HEK293 (cell line): Measurements from ENCODE around the gene MUC2.
A peak's percentile ranks its signal among the peaks of the same experiment; 100 is the strongest.

Experiments
- CTCF ChIA-PET: fragments of 350-600 bp; formaldehyde crosslinking; extraction: SDS; loops from one replicate; lab custom pipeline; 2021; ENCODE audit warnings: antibody characterized with exemption; lab: Yijun Ruan, JAX
- POLR2A ChIA-PET: fragments of 300-600 bp; formaldehyde crosslinking; extraction: SDS; loops from one replicate; lab custom pipeline; 2020; ENCODE audit warnings: antibody characterized with exemption, inconsistent platforms; lab: Yijun Ruan, JAX
- H3K27ac ChIP-seq: fragments of 200-500 bp; sonication (Bioruptor generic); 2 replicates; pipeline ENCODE4 v1.5.1; 2014; ENCODE audit warnings: low read depth, low read length, control low read depth, inconsistent platforms; ENCODE audit errors: extremely low read depth
- H3K36me3 ChIP-seq, 2 experiments: fragments of 200-500 bp in 1 of 2; sonication (Bioruptor generic) in 1 of 2; 1 replicate in 1 of 2; 2 replicates in 1 of 2; pipeline ENCODE4 v1.5.1; 2014 to 2017; ENCODE audit warnings: inconsistent platforms in 2 of 2, low read length in 2 of 2; ENCODE audit not compliant: control insufficient read depth in 2 of 2, insufficient read depth in 1 of 2
- H3K4me1 ChIP-seq: fragments of 200-500 bp; sonication (Bioruptor generic); 2 replicates; pipeline ENCODE4 v1.5.1; 2014; ENCODE audit warnings: mild to moderate bottlenecking, low read length, inconsistent platforms; ENCODE audit not compliant: control insufficient read depth, insufficient read depth
- H3K4me3 ChIP-seq: 2 replicates; pipeline ENCODE4 v1.5.1; 2011; ENCODE audit warnings: low read depth, mild to moderate bottlenecking, control low read depth, low read length, moderate library complexity
- H3K9me3 ChIP-seq: fragments of 200-500 bp; sonication (Bioruptor generic); 2 replicates; pipeline ENCODE4 v1.5.1; 2014; ENCODE audit warnings: low read depth, low read length, inconsistent platforms; ENCODE audit not compliant: control insufficient read depth, insufficient read depth
- EGR2 ChIP-seq: fragments of 450-650 bp; formaldehyde crosslinking; IDR thresholded peaks from 2 replicates; pipeline ENCODE4 v1.5.1; 2016; ENCODE audit warnings: low read depth, missing biosample characterization, missing genetic modification characterization
- FEZF1 ChIP-seq: fragments of 450-650 bp; formaldehyde crosslinking; IDR thresholded peaks from 2 replicates; pipeline ENCODE4 v1.5.1; 2016; ENCODE audit warnings: missing biosample characterization, missing genetic modification characterization
- GLIS2 ChIP-seq: fragments of 450-650 bp; formaldehyde crosslinking; IDR thresholded peaks from 2 replicates; pipeline ENCODE4 v1.5.1; 2016; ENCODE audit warnings: missing biosample characterization, missing genetic modification characterization
- HIC1 ChIP-seq: fragments of 450-650 bp; formaldehyde crosslinking; IDR thresholded peaks from 2 replicates; pipeline ENCODE4 v1.5.1; 2016; ENCODE audit warnings: missing biosample characterization, missing genetic modification characterization
- OSR2 ChIP-seq: fragments of 450-650 bp; formaldehyde crosslinking; IDR thresholded peaks from 2 replicates; pipeline ENCODE4 v1.5.1; 2016; ENCODE audit warnings: missing biosample characterization, missing genetic modification characterization
- SCRT2 ChIP-seq: fragments of 450-650 bp; formaldehyde crosslinking; IDR thresholded peaks from 2 replicates; pipeline ENCODE4 v1.5.1; 2016; ENCODE audit warnings: missing biosample characterization, missing genetic modification characterization
- YY1 ChIP-seq: fragments of 450-650 bp; formaldehyde crosslinking; IDR thresholded peaks from 2 replicates; pipeline ENCODE4 v1.5.1; 2018; ENCODE audit warnings: missing biosample characterization, missing genetic modification characterization
- ZBTB11 ChIP-seq: fragments of 450-650 bp; formaldehyde crosslinking; conservative IDR thresholded peaks from 2 replicates; pipeline ENCODE4 v1.5.1; 2016; ENCODE audit warnings: low read depth, missing biosample characterization, missing genetic modification characterization
- ZBTB21 ChIP-seq: fragments of 450-650 bp; formaldehyde crosslinking; IDR thresholded peaks from 2 replicates; pipeline ENCODE4 v1.5.1; 2017; ENCODE audit warnings: missing biosample characterization, missing genetic modification characterization
- ZBTB6 ChIP-seq: fragments of 450-650 bp; formaldehyde crosslinking; IDR thresholded peaks from 2 replicates; pipeline ENCODE4 v1.5.1; 2017; ENCODE audit warnings: missing biosample characterization, missing genetic modification characterization
- ZBTB7A ChIP-seq: fragments of 450-650 bp; formaldehyde crosslinking; IDR thresholded peaks from 2 replicates; pipeline ENCODE4 v1.5.1; 2016; ENCODE audit warnings: low read depth, missing biosample characterization, missing genetic modification characterization
- ZFP3 ChIP-seq: fragments of 450-650 bp; formaldehyde crosslinking; IDR thresholded peaks from 2 replicates; pipeline ENCODE4 v1.5.1; 2016; ENCODE audit warnings: low read depth, missing biosample characterization, missing genetic modification characterization
- ZNF184 ChIP-seq: fragments of 450-650 bp; IDR thresholded peaks from 2 replicates; pipeline ENCODE4 v1.5.1; 2018; ENCODE audit warnings: missing biosample characterization, mild to moderate bottlenecking, missing genetic modification characterization
- ZNF239 ChIP-seq: fragments of 450-650 bp; formaldehyde crosslinking; IDR thresholded peaks from 2 replicates; pipeline ENCODE4 v1.5.1; 2016; ENCODE audit warnings: missing biosample characterization, missing genetic modification characterization
- ZNF335 ChIP-seq: fragments of 450-650 bp; formaldehyde crosslinking; conservative IDR thresholded peaks from 2 replicates; pipeline ENCODE4 v1.5.1; 2016; ENCODE audit warnings: missing biosample characterization, missing genetic modification characterization
- ZNF391 ChIP-seq: fragments of 450-650 bp; formaldehyde crosslinking; IDR thresholded peaks from 2 replicates; pipeline ENCODE4 v1.5.1; 2016; ENCODE audit warnings: low read depth, missing biosample characterization, missing genetic modification characterization, borderline replicate concordance
- ZNF433 ChIP-seq: fragments of 450-650 bp; formaldehyde crosslinking; IDR thresholded peaks from 2 replicates; pipeline ENCODE4 v1.5.1; 2016; ENCODE audit warnings: missing biosample characterization, missing genetic modification characterization, low read depth
- ZNF660 ChIP-seq: fragments of 450-650 bp; IDR thresholded peaks from 2 replicates; pipeline ENCODE4 v1.5.1; 2018; ENCODE audit warnings: missing biosample characterization, mild to moderate bottlenecking, missing genetic modification characterization
- ZSCAN18 ChIP-seq: fragments of 450-650 bp; formaldehyde crosslinking; IDR thresholded peaks from 2 replicates; pipeline ENCODE4 v1.5.1; 2016; ENCODE audit warnings: missing biosample characterization, missing genetic modification characterization

MUC2 gene

GRCh38 chr11:1085440-1086170 lies 10.9 kb downstream of the MUC2 start:
- H3K9me3 ChIP-seq: no peaks in the 10 kb centered on the region
- no peak overlapping the region for H3K27ac ChIP-seq
- H3K36me3 ChIP-seq: no peaks in the 10 kb centered on the region
- TF ChIP-seq ZNF239 (tag by site-specific recombination) (no peak), ZBTB6 (no peak), ZBTB21 (tag by site-specific recombination) (no peak), OSR2 (tag by site-specific recombination) (no peak), YY1 (tag by site-specific recombination) (no peak), ZNF660 (tag by site-specific recombination) (no peak), ZNF184 (no peak), ZNF433 (no peak), HIC1 (no peak), ZSCAN18 (no peak), EGR2 (tag by site-specific recombination) (no peak)
- TF ChIP-seq, all 188 proteins: peak for 0
- CTCF ChIA-PET: no interaction called here
- Histone ChIP-seq H3K4me1 (no peaks in the 10 kb centered on the region), H3K4me3 (no peak overlapping the region)
- POLR2A ChIA-PET: no interaction called here

- no peaks in the 10 kb centered on the region for H3K4me1 ChIP-seq
- ChIA-PET POLR2A (no interaction called here), CTCF (no interaction called here)
- no peaks in the 10 kb centered on the region for H3K9me3 ChIP-seq
- H3K36me3 ChIP-seq: no peaks in the 10 kb centered on the region
- H3K4me3 ChIP-seq: no peak overlapping the region
- TF ChIP-seq ZNF391 (tag by site-specific recombination) (no peak), ZNF335 (peak; percentile 83)
- no peak overlapping the region for H3K27ac ChIP-seq
Observed at GRCh38 chr11:1086171-1087102, 11.8 kb downstream of the MUC2 start.

GRCh38 chr11:1087279-1087960 lies 12.7 kb downstream of the MUC2 start:
- Histone ChIP-seq H3K27ac (no peak overlapping the region), H3K36me3 (no peaks in the 10 kb centered on the region), H3K4me3 (no peak overlapping the region), H3K9me3 (no peaks in the 10 kb centered on the region), H3K4me1 (no peaks in the 10 kb centered on the region)
- ChIA-PET CTCF (interaction anchor here (0.7 kb wide), 1 partner anchor 228 kb away, joined by 3 read pairs; no protein-coding TSS in a partner anchor), POLR2A (no interaction called here)
- TF ChIP-seq ZFP3 (tag by site-specific recombination): no peak
- TF ChIP-seq GLIS2 (tag by site-specific recombination): no peak
- TF ChIP-seq ZBTB7A (tag by site-specific recombination): no peak
- no peak for TF ChIP-seq FEZF1 (tag by site-specific recombination)
- TF ChIP-seq SCRT2: no peak
- no peak for TF ChIP-seq ZBTB11 (tag by site-specific recombination)
- peak; percentile 77 for TF ChIP-seq ZNF335
- TF ChIP-seq, all 188 proteins: peak for 1
